DMS 273 (cell line): ENCODE results near the gene NTN1.
A peak's percentile ranks its signal among the peaks of the same experiment; 100 is the strongest.
"Not testable (repeated sequence)": the region's sequence is repeated elsewhere in the genome, so short reads cannot be mapped to it uniquely, and the experiment has no call there.

Source experiments
- DNase-seq: peaks from one replicate; lab custom pipeline; 2025; ENCODE audit not compliant: unreplicated experiment; lab: John Stamatoyannopoulos, UW

The NTN1 gene

DNA sequence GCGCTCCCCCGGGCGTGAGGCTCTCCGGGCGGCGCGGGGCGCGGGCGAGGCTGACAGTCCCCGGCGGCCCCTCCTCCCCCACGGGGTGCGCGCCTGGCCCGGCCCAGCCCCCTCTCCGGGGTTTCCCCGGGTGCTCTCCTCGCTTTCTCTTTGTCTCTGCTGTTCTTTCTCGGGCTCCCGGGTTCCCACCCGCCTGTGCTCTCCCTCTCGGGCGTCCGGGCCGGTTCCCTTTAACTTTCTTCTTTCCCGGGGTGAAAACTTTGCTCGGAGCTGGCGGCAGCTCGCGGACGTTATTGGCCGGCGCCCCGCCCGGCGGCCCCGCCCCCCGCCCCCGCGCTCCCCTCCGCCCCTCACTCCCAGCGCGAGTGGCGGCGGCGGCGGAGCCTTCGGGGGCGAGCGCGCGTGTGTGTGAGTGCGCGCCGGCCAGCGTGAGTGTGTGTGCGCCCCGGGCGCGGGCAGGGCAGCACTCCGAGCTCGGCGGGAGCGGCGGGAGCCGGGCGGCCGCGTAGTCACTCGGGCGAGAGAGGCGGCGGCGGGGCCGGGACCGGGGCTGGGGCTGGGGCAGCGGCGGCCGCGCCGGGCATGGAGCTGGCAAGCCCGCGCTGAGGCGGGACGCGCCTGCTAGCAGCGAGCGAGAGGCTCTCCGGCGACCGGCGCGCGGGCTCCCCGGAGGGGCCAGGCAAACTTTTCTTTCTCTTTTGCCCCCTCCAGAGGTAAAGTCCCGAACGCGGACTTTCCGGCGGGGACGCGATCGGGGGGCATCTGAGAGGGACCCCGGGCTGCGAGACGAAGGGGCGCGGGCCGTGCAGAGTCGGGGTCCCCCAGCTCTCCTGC lies at the start of gene NTN1:
TSS of gene NTN1 (plus strand) at position 353 of the 834 bp plus-strand sequence. CDS start 864 bp downstream, outside the sequence.
- DNase-seq, result peak; percentile 79

DNA sequence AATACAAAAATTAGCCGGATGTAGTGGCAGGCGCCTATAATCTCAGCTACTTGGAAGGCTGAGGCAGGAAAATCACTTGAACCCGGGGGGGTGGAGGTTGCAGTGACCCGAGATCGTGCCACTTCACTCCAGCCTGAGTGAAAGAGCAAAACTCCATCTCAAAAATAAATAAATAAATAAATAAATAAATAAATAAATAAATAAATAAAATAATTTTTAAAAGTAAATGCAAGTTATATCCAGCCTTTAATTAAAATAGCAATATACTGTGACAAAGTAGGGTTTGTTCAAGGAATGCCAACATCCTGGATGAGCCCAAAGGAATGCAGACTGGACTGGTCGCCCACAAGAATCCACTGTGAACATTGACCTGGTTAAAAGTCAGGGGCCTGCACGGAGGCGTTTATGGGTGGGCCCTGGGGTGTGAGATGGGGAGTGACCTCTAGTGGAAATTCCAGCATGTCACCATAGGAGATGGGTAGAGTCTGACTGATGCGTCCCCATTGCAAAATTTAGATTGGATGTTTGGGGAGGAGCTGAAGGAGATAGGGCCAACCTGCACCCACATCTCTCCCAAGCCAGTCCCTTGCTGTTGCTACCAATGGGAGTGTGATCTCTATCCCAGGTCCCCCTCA lies 46.1 kb upstream of the NTN1 start:
- DNase-seq, result no peak

DNA sequence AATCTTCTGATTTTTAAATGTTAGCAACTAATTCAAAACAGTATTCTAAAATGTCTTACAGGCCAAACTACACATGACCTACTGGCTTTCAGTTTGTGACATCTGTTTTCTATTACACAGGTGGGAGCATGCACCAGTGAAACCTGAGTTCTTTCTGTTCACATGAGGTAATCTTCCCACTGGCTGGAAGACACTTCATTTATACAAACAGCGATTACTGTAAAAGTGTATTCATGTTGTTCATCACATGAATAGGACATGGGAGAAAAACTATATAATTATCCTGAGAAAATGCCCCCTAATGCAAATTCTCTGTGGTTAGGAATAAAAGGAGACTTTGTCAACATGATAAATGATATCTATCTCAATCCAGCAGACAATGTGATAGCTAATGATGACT lies 44.7 kb upstream of the NTN1 start:
- DNase-seq, result peak; percentile 12

DNA sequence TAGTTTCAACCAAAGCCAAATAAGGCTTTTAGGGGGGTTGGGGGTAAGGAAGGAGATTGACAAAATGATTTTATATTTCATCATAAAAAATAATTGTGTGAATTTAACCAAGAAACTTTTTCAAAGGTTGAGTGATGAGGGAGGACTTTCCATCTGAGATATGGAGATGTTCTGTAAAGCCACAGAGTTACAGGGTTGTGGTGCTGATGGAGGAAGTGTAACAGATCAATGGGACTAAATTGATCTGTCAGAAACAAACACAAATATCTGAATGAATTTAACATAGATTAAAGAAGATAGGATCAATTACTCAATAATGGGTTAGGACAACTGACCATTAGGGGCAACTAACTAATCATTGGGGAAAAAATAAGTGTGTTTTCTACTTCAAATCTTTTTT lies 41.6 kb upstream of the NTN1 start:
- no peak for DNase-seq

DNA sequence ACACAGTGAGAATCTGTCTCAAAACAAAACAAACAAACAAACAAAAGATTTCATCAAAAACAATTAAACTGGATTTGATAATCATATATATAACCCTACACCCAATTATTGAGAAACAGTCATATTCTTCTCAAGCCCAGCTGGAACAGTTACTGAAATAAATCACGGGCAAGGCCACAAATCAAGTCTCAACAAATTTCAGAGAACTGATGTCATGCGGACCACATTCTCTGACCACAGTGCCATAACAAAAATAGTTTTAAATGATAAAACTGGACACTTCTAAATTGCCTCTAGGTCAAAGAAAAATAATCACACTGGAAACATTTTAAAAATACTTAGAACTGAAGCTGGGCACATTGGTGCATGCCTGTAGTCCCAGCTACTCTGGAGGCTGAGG lies 39.9 kb upstream of the NTN1 start:
- no peak for DNase-seq

DNA sequence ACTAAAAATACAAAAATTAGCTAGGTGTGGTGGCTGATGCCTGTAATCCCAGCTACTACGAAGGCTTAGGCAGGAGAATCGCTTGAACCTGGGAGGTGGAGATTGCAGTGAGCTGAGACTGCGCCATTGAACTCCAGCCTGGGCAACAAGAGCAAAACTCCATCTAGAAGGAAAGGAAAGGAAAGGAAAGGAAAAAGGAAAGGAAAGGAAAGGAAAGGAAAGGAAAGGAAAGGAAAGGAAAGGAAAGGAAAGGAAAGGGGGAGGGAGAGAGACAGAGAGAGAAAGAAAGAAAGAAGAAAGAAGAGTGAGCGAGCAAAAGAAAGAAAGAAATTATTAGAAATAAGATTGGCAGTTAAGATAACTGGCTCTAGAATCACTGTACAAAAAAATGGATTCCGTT lies 37.1 kb upstream of the NTN1 start:
- DNase-seq, result not testable (repeated sequence)

DNA sequence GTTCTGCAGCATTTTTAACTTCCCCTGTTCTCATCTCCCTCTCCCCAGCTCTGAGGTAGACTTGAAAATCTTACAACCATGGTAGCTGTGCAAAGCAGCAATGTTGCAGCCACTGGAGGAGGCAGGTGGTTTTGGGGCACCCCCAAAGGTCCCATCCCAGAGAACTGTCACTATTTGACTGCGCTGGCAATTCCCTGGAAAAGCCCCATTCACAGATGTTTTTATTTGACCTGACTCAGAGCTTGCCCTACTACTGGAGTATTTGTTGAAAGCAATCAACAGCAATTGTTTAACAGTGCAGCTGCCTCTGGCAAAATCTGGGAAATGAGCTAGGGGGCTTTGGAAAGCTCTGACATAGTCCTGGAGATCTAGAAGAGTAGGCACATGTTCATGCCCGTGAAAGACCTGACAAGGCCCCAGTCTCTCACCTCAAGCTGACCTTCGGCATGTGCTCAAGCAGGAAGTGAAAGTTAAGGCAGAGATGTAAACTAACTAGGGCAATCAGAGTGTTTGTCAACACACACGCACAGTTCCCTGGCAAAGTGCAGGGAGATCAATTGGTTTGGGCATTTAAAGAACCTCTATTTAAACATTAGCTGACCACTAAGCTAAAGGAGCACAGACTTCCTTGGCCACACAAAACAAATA lies 36.1 kb upstream of the NTN1 start:
- no peak for DNase-seq

DNA sequence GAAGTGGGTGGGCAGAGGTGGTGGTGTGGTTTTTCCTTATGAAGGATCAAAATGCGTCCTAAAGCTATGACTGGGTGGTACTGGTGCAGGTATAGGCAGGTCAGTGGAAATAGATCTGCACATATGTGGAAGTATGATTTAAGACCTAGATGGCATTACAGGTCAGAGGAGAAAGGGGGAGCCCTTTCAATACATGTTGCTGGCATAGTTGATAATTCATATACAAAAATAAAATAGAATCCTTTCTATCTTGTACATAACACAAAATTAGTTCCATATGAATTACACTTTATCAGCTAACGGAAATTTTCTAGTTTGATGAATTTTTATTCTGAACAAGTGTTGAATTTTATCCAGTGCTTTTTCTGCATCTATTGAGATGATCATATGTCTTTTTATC lies 35.0 kb upstream of the NTN1 start:
- no peak for DNase-seq

DNA sequence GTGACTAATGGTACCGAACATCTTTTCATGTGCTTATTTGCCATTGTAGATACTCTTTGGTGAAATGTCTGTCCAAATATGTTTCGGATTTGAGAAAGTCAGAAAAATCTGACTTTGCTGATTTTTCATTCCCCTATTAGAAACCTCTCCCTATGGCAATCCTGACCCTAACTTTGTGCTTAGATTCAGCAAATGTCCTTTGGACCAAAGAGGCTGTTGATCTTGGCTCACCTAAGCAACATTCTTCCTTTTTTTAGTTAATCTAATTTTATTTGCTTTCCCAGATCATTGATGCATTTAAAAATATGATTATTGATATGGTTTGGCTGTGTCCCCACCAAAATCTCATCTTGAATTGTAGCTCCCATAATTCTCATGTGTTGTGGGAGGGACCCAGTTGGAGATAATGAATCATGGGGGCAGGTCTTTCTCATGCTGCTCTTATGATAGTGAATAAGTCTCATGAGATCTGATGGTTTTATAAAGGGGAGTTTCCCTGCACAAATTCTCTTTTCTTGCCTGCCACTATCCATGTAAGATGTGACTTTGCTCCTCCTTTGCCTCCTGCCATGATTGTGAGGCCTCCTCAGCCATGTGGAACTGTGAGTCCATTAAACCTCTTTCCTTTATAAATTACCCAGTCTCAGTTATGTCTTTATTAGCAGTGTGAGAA lies 32.9 kb upstream of the NTN1 start:
- DNase-seq, result not testable (repeated sequence)

DNA sequence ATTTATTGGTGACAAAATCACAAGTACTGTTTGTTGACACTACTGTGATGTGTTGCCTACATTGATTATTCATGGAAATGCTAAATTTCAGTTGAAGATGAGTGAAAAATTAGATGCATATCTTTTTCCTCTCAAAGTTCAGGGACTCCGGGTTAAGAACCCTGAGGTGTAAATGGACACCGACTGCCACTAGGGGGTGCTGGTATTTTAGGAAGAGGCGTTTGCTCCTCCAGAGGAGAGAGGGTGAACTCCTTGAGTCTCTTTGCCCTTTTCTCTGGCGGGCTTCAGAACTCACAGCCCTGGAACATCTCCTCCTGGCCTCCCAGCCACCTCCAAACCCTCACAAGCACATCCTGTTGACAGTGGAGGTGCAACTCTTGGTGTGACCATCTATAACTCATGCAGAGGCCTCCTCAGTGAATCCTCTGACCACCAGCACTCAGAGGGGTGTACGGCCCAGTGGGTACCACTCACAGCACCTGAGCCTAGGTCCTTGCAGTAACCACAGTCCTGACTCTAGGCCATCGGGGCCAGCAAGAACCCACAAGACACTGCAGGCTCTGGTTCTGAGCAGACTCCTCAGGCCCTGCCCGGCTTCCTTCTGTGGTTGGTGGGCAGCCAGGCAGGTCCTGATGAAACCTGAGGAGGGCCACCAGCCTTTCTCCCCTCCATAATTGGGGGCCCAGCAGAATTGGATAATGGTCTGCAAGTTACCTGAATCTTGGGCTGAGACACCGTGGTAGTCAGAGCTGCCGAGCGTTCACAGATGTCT lies 29.6 kb upstream of the NTN1 start:
- DNase-seq, result peak; percentile 82

DNA sequence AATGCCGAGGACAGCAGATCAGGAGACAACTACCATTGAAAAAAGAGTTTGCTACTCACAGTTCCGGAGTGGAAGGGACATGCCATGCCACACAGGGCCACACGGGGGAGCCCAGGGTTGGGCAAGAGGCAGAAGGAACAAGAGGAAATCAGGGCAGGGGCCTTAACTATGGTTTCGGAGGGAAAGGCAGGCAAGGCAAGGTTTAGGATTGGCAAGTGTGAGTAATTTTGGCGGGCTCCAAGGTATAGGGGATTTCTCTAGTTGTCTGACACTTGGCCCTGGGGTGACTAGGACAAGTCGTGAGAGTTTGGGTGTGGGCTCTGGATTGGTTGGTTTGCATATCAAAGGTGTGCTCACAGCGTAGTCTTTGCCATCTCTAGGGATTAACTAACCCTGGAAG lies 27.0 kb upstream of the NTN1 start:
- peak; percentile 78 for DNase-seq

DNA sequence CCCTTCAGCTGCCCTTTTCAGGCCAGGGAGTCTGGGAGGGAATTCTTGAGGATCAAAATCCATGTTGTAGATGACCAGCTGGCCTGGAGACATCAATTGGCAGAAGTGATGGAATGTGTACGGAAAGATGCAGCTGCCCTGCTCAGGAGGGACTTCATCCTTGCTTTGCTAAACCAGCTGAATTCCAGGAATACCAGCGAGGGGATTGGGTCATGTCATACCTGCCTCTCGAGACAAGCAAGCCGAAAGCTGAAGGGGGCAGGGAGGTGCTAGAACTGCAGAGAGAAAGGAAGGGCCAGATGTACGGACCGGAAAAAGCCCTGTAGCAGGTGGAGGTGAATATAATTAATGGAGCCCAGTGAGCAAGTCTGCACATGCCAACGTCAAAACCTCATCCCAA lies 25.6 kb upstream of the NTN1 start:
- DNase-seq, result peak; percentile 15

DNA sequence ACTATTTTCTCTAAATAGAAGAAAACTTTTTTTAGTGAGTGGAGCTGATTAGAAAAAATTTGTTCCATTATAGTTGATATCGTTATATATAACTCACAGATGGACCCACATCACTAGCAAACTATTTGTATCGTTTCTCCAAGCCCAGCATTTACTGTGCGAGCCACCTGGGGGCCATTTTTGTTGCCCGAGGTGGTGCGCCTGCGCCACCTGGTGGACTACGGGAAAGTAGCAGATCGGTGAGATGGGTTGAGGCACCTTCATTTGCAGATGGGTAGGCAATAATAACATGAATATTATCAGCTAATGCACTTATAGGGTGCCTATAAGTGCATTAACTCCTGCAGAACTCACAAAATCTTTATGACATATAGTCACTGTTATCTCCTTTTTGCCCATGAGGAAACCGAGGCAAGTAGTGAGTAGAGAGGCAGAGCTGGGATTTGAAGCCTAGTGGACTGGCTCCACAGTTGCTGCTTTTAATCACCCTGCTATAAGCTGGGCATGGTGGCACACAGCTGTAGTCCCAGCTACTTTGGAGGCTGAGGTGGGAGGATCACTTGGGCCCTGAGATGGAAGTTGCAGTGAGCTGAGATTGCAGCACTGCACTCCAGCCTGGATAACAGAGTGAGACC lies 23.2 kb upstream of the NTN1 start:
- peak; percentile 81 for DNase-seq

DNA sequence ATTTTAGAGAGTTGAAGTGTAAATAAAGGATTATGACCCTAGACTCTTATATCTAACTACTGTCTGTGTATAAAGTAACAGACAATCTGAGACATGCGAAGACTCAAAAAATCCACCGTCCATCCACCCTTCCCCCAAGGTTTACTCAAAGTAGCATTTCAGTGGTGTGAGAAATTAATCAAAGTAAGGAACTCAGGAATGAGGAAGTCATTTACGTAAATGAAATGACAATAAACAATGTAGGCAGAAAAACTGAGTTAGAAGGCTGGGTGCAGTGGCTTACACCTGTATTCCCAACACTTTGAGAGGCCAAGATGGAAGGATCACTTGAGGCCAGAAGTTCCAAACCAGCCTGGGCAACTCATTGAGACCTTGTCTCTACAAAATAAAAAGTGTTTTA lies 19.8 kb upstream of the NTN1 start:
- DNase-seq, result no peak

DNA sequence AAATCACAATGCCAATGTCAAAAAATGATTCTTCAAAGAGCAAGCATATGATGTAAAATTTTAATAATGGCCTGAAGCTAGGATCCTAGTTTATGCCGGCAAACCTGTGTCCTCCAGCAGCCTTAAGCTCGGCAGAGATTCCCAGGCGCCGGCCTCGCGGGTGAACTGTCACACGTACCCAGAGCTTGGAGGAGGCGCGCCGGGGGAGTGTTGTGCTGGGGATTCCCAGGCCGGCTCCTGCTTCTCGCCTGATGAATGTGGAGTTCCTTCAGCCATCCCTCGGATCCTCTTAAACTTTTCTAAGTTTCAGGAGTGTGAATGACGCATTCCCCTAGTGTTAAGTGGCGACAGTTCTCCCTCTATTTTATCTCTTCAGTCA lies 19.1 kb upstream of the NTN1 start:
- no peak for DNase-seq

DNA sequence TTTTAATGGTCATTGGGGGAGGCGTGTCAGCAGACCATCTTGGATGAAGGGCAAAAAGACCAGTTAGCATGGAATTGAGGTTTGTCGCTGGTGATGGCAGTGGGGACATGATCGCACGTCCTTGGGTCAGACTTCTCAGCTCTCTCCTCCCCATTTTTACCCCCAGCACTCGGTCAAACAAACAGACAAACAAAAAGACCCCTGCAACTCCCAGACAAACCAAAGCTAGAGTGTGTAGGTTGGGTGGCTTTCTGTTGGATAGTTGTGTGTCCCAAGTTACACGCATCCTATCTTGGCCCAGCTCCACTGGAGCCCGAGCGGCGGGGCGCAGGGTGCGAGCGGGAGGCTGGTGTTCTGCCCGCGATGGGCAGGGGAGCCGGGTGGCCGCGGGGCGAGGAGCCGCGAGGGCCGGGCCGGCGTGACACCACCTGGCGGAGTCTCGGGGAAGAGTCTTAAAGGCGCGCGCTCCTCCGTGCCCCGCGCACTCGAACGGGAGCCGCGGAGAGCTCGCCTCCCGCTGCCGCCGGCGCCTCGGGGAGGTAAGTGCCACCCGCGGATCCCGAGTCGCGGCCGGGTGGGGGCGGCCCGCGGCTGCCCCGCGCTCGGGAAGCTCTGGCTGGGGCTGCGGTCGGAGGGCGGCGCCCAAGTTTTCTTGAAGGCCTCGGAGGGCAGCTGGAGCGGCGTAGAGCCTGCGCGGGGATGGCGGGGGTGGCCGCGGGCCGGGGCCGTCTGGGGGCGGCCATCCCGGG lies 18.5 kb upstream of the NTN1 start:
- DNase-seq, result peak; percentile 69

DNA sequence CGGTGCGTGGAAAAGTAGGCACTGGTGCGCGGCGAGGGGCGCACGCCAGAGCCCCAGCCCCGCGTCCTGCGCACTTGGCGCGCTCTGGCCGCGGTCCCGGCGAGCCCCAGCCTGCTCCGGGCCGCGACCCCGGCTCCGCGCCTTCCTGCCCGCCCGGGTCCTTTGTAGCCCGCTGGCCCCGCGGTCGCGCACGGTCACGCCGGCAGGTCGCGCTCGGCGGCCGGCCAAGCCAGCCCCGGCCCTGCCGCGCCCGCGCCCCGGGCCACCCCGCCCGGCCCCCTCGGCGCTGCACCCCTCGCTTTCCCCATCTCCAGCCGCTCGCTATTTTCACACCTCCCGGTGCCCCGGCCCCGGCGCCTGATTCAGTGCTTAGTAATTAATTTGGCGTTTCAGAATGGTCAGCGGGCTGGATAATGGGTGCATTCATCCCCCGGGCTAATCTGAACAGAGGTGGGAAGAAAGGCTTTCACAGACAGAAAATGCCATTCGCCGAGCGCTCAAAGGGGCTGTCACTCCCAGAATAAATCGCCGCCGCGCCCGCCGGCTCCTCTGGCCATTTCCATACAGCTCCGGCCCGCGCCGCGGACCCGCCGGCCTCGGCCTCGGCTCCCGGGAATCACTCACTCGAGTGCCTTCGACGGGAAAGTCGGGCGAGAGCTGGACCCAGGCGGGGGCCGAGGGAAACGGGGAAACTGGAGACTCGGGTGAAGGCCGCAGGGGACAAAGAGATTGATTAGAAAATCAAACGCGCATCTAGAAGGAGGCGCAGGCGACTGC lies 17.8 kb upstream of the NTN1 start:
- DNase-seq, result peak; percentile 45

DNA sequence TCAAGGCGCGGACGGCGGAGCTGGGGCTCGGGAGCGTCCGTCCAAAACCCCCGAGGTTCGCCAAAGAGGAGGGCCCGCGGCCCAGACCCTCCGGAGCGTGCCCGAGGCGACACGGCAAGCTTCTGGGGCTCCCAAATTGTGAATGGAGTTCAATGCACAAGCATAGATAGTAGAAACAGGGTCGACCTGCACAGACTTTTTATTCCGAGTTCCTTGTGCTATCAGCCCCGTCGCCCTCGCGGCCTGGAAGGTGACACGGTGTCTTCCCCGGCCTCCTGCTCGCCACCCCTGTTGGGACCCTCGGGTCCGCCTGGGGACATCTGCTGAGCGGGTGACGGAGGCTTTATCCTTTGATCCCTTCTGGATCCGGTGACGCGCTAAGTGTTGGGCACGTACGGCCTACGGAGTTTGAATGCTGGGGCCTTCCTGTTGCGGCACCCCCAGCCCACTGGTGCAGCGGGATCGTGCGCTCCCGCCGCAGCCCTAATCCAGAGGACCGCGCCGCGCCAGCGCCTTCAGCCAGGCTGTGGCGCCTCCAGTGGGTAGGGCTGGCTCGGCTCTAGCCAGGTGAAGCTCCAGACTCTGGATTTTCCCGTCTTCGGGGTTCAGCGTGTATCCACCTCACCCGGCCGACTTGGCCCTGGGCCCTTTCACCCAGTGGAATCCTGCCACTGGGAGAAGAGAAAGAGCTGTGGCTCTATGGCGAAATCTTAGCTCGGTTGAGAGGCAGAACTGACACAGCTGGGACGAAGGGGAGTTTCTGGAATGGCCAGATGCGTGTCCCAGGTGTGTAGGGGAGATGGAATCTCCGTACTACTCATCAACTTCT lies 17.0 kb upstream of the NTN1 start:
- no peak for DNase-seq
